SK-MEL-5 (cell line): ENCODE measurements around the gene ALPL. TPM values are rescaled to one million over a fixed set of nuclear protein-coding genes. Genes with fewer than 3 reads are reported as not detected.

Experiments
- DNase-seq: peaks from one replicate; pipeline ENCODE4 v3.0.0-alpha.2; 2016; ENCODE audit warnings: low read depth, low spot score
- in situ Hi-C: cut with HindIII; loops from 2 replicates; pipeline ENCODE4 v1.10.0; 2016; ENCODE audit warnings: low sequenced_read_pairs, high pct_unique_total_duplicates, low pct_unique_long_range_greater_than_20kb
- total RNA-seq: library from RNA; depleted of rRNA; stranded (reverse); fragments of >200 nt; shearing (Covaris generic); gene quantifications from 2 replicates; pipeline ENCODE4 v1.2.3, GENCODE V29; 2014

The ALPL gene
- total RNA-seq, 1 experiment from 2014 or later: 0.50 TPM

GRCh38 chr1:21521717-21522060 lies 12.5 kb downstream of the ALPL start:
- DNase-seq: no peak
- in situ Hi-C loops: no loop called here

- in situ Hi-C loops: no loop called here
Measured at GRCh38 chr1:21522525-21523038, 13.4 kb downstream of the ALPL start.

GRCh38 chr1:21523297-21523813 lies 14.1 kb downstream of the ALPL start:
- in situ Hi-C loops: no loop called here
- no peak for DNase-seq

More at GRCh38 chr1:21522525-21523038, 13.4 kb downstream of the ALPL start:
- no peak for DNase-seq

- in situ Hi-C loops: no loop called here
- no peak for DNase-seq
Measured at GRCh38 chr1:21524220-21524619, 15.0 kb downstream of the ALPL start.

- DNase-seq: no peak
- in situ Hi-C loops: no loop called here
Measured at GRCh38 chr1:21524686-21525339, 15.6 kb downstream of the ALPL start.

GRCh38 chr1:21525340-21525717 lies 16.1 kb downstream of the ALPL start:
- in situ Hi-C loops: no loop called here
- no peak for DNase-seq

- in situ Hi-C loops: no loop called here
- DNase-seq: no peak
Measured at GRCh38 chr1:21526441-21526840, 17.2 kb downstream of the ALPL start.

GRCh38 chr1:21530368-21531016 lies 21.3 kb downstream of the ALPL start:
- no peak for DNase-seq
- in situ Hi-C loops: no loop called here

GRCh38 chr1:21531241-21531640 lies 22.0 kb downstream of the ALPL start:
- in situ Hi-C loops: no loop called here
- no peak for DNase-seq

- in situ Hi-C loops: no loop called here
- DNase-seq: no peak
Measured at GRCh38 chr1:21532496-21532895, 23.3 kb downstream of the ALPL start.

- DNase-seq: no peak
- in situ Hi-C loops: no loop called here
Measured at GRCh38 chr1:21532992-21533534, 23.8 kb downstream of the ALPL start.

- in situ Hi-C loops: no loop called here
- no peak for DNase-seq
Measured at GRCh38 chr1:21534146-21534545, 24.9 kb downstream of the ALPL start.

- DNase-seq: peak; percentile 67
- in situ Hi-C loops: no loop called here
Measured at GRCh38 chr1:21534674-21535378, 25.6 kb downstream of the ALPL start.

GRCh38 chr1:21536218-21536617 lies 27.0 kb downstream of the ALPL start:
- DNase-seq: no peak
- in situ Hi-C loops: no loop called here

GRCh38 chr1:21537511-21537931 lies 28.3 kb downstream of the ALPL start:
- DNase-seq: no peak
- in situ Hi-C loops: no loop called here

GRCh38 chr1:21537932-21538630 lies 28.9 kb downstream of the ALPL start:
- in situ Hi-C loops: no loop called here
- no peak for DNase-seq

- peak; percentile 52 for DNase-seq
- in situ Hi-C loops: no loop called here
Measured at GRCh38 chr1:21539933-21540332, 30.7 kb downstream of the ALPL start.

- no peak for DNase-seq
- in situ Hi-C loops: no loop called here
Measured at GRCh38 chr1:21541329-21541728, 32.1 kb downstream of the ALPL start.
